Naive thymus-derived CD8-positive, alpha-beta T cell (primary cell): ENCODE measurements around the gene RNF217. TPM values are rescaled to one million over a fixed set of nuclear protein-coding genes. Genes with fewer than 3 reads are reported as not detected.
"Not testable (repeated sequence)": the region's sequence is repeated elsewhere in the genome, so short reads cannot be mapped to it uniquely, and the experiment has no call there.

ENCODE experiments used
- ATAC-seq, 2 donors: fragments of 150-1000 bp; cut with Tn5 transposase in 1 of 2; sonication (Bioruptor Pico), chemical (Tn5 transposase) in 1 of 2; 1 replicate in 1 of 2; 2 replicates in 1 of 2; pipeline ENCODE4 v1.10.0; 2021; ENCODE audit warnings: mild to moderate bottlenecking in 2 of 2, moderate library complexity in 2 of 2
- POLR2A ChIA-PET: fragments of 350-600 bp; sonication (Branson Sonifier 250); formaldehyde crosslinking; loops from one replicate; lab custom pipeline; 2021; ENCODE audit warnings: antibody characterized with exemption; lab: Charles Lee
- DNase-seq, 10 donors: peaks; one replicate each; pipeline versions ENCODE4 v3.0.0 to v3.0.0-alpha.2; 2020 to 2022
- H3K27ac Mint-ChIP-seq, 10 donors: one replicate each; pipeline ENCODE4 v1.8.0; 2020 to 2022; ENCODE audit warnings: mild to moderate bottlenecking in 10 of 10, mixed read lengths in 10 of 10, moderate library complexity in 4 of 10, inconsistent platforms in 1 of 10
- H3K27me3 Mint-ChIP-seq, 5 donors: one replicate each; pipeline ENCODE4 v1.8.0; 2021 to 2022; ENCODE audit warnings: mixed read lengths in 5 of 5
- H3K36me3 Mint-ChIP-seq, 3 donors: one replicate each; pipeline ENCODE4 v1.8.0; 2020 to 2022; ENCODE audit warnings: mixed read lengths in 3 of 3, mild to moderate bottlenecking in 2 of 3, inconsistent platforms in 1 of 3
- H3K4me1 Mint-ChIP-seq, 4 donors: one replicate each; pipeline ENCODE4 v1.8.0; 2021 to 2022; ENCODE audit warnings: mixed read lengths in 4 of 4
- H3K4me3 Mint-ChIP-seq, 10 donors: one replicate each; pipeline ENCODE4 v1.8.0; 2020 to 2022; ENCODE audit warnings: mild to moderate bottlenecking in 10 of 10, mixed read lengths in 10 of 10, moderate library complexity in 6 of 10, inconsistent platforms in 1 of 10
- H3K9me3 Mint-ChIP-seq, 9 donors: one replicate each; pipeline ENCODE4 v1.8.0; 2020 to 2022; ENCODE audit warnings: mixed read lengths in 9 of 9, mild to moderate bottlenecking in 3 of 9, inconsistent platforms in 1 of 9, moderate library complexity in 1 of 9
- polyA plus RNA-seq, 3 donors: library from polyadenylated mRNA; unstranded; fragments of 300-500 nt; fragmentation: Illumina TruSeq; gene quantifications; one replicate each; pipeline ENCODE4 v1.2.3, GENCODE V29; 2021
- total RNA-seq, 8 experiments: library from RNA in 2 of 8; stranded (reverse) in 2 of 8; gene quantifications; one replicate each; pipeline ENCODE4 v1.2.3 and lab custom pipeline; 2021 to 2026

Gene RNF217
- total and polyA plus RNA-seq, 5 experiments from 2014 or later, result 0.05 TPM; not detected in 4

DNA sequence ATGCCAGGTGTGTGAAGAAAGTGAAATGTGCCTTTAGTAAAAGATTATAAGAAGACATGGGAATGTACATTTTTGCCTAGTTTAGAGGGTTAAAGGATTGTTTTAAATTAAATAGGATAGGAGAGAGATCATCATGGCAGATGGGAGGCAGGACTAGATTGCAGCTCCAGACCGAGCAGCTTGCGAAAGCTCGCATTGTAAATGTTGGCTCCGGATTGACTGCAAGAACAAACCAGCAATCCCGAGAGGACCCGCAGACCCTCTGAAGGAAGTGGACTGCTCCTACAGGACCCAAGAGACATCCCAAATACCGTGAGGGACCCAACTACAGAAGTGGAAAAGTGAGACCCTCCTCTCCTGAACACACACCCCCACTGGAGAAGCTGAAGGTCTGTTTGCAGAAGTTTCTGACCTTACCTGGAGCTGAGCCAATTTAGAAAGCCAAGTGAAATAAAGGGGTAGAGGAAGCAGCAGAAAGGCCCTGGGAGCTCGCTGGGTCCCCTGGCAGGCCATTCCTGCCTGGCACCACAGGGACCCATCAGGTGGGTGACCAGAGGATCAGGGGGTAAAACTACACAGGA is 161.3 kb downstream of the RNF217 start:
- no peak overlapping the region for H3K4me3 Mint-ChIP-seq
- ATAC-seq (no peak), DNase-seq (no peak)
- H3K9me3 Mint-ChIP-seq, result peaks cover 0 to 3% (median 0%) of the 10 kb centered on the region in 9 donors
- H3K27me3 Mint-ChIP-seq, result peaks cover 0 to 33% (median 9%) of the 10 kb centered on the region in 5 donors
- no peaks in the 10 kb centered on the region for H3K36me3 Mint-ChIP-seq
- POLR2A ChIA-PET, result no interaction called here
- no peak overlapping the region for H3K27ac Mint-ChIP-seq
- H3K4me1 Mint-ChIP-seq, result no peaks in the 10 kb centered on the region

DNA sequence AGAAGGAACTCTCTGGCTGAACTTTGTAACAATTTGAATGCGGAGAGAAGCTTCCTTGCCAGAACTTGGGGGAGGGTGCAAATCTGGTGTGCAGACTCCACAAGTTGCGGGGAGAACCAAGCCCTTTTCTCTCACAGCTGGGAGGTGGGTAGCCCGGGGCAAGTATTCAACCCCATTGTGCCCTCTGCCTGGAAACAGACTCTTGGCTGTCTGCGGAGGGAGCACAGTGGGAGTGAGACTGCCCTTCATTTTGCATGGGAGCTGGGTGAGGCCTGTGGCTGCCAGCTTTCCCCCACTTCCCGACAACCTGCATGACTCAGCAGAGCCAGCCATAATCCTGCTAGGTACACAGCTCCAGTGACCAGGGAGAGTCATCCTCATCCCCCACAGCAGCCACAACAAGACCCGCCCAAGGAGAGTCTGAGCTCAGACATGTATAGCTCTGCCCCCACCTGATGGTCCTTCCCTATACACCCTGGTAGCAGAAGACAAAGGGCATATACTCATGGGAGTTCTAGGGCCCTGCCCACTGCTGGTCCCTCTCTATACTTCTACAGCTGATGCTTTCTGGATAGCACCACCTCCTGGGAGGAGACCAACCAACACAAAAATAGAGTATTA is 161.9 kb downstream of the RNF217 start:
- DNase-seq (no peak), ATAC-seq (no peak)
- H3K36me3 Mint-ChIP-seq, result no peaks in the 10 kb centered on the region
- H3K9me3 Mint-ChIP-seq, result peaks cover 0 to 3% (median 0%) of the 10 kb centered on the region in 9 donors
- no peaks in the 10 kb centered on the region for H3K4me1 Mint-ChIP-seq
- H3K4me3 Mint-ChIP-seq, result no peak overlapping the region
- H3K27me3 Mint-ChIP-seq, result peaks cover 0 to 33% (median 9%) of the 10 kb centered on the region in 5 donors
- H3K27ac Mint-ChIP-seq, result no peak overlapping the region
- POLR2A ChIA-PET, result no interaction called here

DNA sequence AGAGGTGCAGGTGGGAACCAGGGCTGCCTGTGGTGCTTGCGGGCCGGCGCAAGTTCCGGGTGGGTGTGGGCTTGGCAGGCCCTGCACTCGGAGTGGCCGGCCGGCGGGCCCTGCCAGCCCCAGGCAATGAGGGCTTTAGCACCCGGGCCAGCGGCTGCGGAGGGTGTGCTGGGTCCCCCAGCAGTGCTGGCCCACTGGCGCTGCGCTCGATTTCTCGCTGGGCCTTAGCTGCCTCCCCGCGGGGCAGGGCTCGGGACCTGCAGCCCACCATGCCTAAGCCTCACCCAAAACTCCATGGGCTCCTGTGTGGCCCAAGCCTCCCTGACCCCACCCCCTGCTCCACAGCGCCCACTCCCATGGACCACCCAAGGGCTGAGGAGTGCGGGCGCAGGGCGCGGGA is 163.6 kb downstream of the RNF217 start:
- H3K4me1 Mint-ChIP-seq, ATAC-seq, H3K27ac Mint-ChIP-seq, DNase-seq, H3K4me3 Mint-ChIP-seq, H3K36me3 Mint-ChIP-seq, POLR2A ChIA-PET, H3K9me3 Mint-ChIP-seq: not testable (repeated sequence)
- H3K27me3 Mint-ChIP-seq, result peaks cover 0 to 32% (median 9%) of the 10 kb centered on the region in 5 donors

DNA sequence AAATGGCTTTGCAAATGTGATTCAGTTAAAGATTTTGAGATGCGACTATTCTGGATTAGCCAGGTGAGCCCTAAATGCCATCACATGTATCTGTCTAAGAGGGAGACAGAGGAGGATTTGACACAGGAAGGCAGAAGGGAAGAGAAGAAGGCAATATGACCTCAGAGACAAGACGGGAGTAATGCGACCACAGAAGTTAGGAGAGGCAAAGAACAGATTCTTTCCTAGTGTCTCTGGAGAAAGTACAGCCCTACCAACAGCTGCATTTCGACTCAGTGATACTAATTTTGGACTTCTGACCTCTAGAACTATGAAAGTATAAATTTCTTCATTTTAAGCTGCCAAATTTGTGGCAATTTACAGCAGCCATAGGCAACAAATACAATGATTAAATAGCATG is 167.1 kb downstream of the RNF217 start:
- no peak for ATAC-seq
- H3K27me3 Mint-ChIP-seq, result peaks cover 0 to 21% (median 5%) of the 10 kb centered on the region in 5 donors
- H3K9me3 Mint-ChIP-seq, result peaks cover 0 to 3% (median 0%) of the 10 kb centered on the region in 9 donors
- POLR2A ChIA-PET, result no interaction called here
- no peak overlapping the region for H3K4me3 Mint-ChIP-seq
- H3K27ac Mint-ChIP-seq, result no peak overlapping the region
- no peak for DNase-seq
- no peaks in the 10 kb centered on the region for H3K4me1 Mint-ChIP-seq
- H3K36me3 Mint-ChIP-seq, result no peaks in the 10 kb centered on the region

DNA sequence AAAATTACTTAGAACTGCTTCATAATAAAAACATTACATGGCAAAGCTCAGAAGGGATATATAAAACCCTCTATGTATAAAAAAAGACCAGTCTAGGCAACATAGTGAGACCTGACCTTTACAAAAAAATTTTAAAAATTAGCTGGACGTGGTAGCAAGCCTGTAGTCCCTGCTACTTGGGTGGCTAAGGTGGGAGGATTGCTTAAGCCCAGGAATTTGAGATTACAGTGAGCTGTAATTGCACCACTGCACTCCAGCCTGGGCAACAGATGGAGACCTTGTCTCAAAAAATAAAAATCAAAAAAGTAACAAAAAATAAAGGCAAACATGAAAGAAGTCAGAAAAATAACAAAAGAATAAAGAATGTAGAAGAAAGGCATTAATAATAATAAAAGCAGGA is 169.8 kb downstream of the RNF217 start:
- ATAC-seq (no peak), DNase-seq (no peak)
- Mint-ChIP-seq H3K27ac (no peak overlapping the region), H3K27me3 (peaks cover 0 to 11% (median 2%) of the 10 kb centered on the region in 5 donors), H3K9me3 (peaks cover 0 to 3% (median 0%) of the 10 kb centered on the region in 9 donors), H3K36me3 (no peaks in the 10 kb centered on the region), H3K4me1 (no peaks in the 10 kb centered on the region), H3K4me3 (no peak overlapping the region)
- POLR2A ChIA-PET, result no interaction called here

DNA sequence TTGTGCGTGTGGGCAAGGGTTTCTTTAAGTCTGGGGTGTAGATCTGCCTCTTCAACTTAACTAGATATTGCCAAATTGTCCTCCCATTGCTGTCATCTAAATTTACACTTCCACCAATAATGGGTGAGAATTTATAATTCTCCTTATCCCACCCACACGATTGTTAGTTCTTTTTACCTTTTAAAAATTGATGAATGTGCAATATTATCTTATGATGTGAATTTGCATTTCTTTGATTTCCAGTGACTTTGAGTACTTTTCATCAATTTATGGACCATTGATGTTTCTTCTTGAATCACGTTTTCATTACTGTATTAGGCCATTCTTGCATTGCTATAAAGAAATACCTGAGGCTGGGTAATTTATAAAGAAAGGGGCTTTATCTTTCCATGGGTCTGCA is 174.1 kb downstream of the RNF217 start:
- no peak overlapping the region for H3K27ac Mint-ChIP-seq
- no peak overlapping the region for H3K4me3 Mint-ChIP-seq
- no peaks in the 10 kb centered on the region for H3K9me3 Mint-ChIP-seq
- no peaks in the 10 kb centered on the region for H3K36me3 Mint-ChIP-seq
- ATAC-seq, result no peak
- peaks cover 0 to 3% (median 0%) of the 10 kb centered on the region in 5 donors for H3K27me3 Mint-ChIP-seq
- no peak for DNase-seq
- POLR2A ChIA-PET, result no interaction called here
- H3K4me1 Mint-ChIP-seq, result no peaks in the 10 kb centered on the region

DNA sequence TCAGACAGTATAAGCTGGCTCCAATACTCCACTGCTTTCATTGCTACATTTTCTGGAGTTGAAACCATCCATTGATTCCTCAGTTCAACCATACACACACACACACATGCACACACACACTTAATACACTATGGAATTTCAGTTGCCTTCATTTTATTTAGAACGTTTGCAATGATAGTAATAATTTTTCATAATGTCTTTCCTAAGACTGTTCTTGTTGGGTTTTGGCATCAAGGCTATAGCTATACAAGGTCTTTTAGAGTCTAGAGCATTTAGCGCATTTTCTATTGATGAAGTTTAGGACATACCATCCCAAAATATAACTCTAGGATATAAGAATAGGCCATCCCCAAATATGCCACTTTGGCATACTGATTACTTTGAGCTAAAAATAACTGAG is 175.8 kb downstream of the RNF217 start:
- ATAC-seq, result no peak
- Mint-ChIP-seq H3K4me1 (no peaks in the 10 kb centered on the region), H3K27ac (no peak overlapping the region), H3K4me3 (no peak overlapping the region), H3K9me3 (no peaks in the 10 kb centered on the region), H3K27me3 (peaks cover under 1 to 10% (median 1%) of the 10 kb centered on the region in 5 donors), H3K36me3 (no peaks in the 10 kb centered on the region)
- POLR2A ChIA-PET, result no interaction called here
- DNase-seq, result no peak

DNA sequence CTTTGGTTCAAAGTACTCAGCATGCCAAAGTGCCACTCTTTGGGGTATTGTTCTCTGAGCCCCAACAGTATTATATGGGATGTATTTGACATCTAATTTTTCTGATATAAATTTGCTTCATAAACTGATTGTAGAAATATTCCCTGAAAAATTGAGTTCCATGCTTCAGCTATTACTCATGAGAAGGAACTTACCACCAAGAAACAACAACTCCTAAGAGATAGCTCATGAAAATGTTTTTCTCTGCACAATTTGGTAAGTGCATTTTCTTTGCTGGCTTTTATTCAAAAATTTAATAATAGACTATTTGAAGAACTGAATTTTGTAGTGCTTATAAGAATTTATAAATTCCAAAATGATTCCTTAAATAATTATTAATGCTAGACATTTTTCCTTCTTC is 178.6 kb downstream of the RNF217 start:
- peaks cover 1 to 20% (median 2%) of the 10 kb centered on the region in 5 donors for H3K27me3 Mint-ChIP-seq
- H3K27ac Mint-ChIP-seq, result no peak overlapping the region
- no peak for ATAC-seq
- no peak for DNase-seq
- no peaks in the 10 kb centered on the region for H3K4me1 Mint-ChIP-seq
- no peaks in the 10 kb centered on the region for H3K9me3 Mint-ChIP-seq
- no peak overlapping the region for H3K4me3 Mint-ChIP-seq
- POLR2A ChIA-PET, result no interaction called here
- no peaks in the 10 kb centered on the region for H3K36me3 Mint-ChIP-seq

Other genes with a start within 250 kb of the RNF217 start
- gene TPD52L1, start 191.3 kb downstream of the RNF217 start, total RNA-seq, result not detected
- gene TPD52L1, start 191.3 kb downstream of the RNF217 start, polyA plus RNA-seq, result not detected